DMS 273 (cell line): Measurements from ENCODE around the gene SRP54.
"Not testable (repeated sequence)": the region's sequence is repeated elsewhere in the genome, so short reads cannot be mapped to it uniquely, and the experiment has no call there.

Experiments
- DNase-seq: peaks from one replicate; lab custom pipeline; 2025; ENCODE audit not compliant: unreplicated experiment; lab: John Stamatoyannopoulos, UW

SRP54 gene

DNA sequence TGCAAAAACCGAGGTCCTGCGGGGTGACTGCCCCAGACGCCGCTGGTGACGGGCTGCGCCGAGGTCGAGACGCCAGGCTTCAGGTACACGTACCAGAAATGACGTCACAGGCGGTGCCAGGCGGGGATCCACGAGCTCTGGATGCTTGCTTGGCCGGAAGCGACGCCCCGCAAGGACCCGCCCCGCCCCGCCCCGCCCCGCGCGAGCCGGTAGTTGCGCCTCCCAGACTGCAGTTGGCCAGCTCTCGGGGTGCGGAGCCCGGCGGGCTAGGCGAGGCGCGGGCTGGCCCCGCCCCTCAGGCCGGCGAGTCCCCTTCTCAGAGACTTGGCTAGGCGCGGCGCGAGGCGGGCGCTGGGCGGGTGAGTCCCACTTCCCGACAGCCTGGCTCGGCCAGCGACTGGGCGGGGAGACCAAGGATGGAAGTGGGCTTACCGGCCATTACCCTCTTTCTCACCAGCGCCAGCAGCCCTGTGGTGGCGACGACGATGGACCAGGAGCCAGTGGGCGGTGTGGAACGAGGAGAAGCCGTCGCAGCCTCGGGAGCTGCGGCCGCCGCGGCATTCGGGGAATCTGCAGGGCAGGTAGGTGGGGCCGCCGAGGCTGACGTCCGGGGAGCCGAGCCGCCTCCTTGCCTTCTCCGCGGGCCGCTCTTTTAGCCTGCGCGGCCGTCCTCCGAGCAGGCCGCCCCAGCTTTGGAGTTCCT lies 63.4 kb downstream of the SRP54 start, which contains the start of gene FAM177A1:
Gene FAM177A1 (plus strand): TSS at position 225 of the 703 bp plus-strand sequence. CDS start 192 bp downstream, at position 417.
- DNase-seq: peak; percentile 98

DNA sequence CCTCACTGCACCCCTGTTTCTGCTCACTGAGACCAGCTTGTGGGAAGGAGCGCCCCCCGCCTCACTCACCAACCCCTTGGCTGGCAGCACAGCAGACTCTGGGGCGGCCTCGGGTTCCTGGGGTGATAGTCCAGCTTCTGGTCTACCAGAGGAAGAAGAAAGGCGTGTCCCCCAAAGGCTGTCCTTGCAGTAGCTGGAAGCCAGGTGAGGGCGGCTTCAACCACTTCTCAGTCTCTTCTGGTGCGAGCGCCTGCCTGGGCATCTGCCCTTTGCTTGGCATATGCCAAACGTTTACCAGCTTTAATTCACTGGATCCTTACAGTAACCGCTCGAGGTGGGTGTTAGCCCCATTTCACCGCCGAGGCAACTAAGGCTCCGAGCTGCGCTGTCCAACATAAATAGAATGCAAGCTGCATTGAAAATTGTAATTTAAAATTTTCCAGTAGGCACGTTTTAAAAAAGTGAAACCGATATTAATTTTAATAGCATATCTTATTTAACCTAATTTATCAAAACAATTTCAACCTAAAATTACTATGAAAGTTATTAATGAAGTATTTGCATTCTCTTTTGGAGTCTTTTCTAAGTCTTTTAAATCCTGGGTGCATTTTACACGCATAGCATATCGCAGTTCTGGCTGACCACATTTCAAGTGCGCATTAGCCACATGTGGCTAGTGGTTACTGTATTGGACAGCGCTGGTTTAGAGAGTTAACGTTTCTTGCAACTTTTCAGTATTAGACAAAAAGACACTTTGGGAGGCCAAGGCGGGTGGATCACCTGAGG lies 64.2 kb downstream of the SRP54 start:
- peak; percentile 79 for DNase-seq

DNA sequence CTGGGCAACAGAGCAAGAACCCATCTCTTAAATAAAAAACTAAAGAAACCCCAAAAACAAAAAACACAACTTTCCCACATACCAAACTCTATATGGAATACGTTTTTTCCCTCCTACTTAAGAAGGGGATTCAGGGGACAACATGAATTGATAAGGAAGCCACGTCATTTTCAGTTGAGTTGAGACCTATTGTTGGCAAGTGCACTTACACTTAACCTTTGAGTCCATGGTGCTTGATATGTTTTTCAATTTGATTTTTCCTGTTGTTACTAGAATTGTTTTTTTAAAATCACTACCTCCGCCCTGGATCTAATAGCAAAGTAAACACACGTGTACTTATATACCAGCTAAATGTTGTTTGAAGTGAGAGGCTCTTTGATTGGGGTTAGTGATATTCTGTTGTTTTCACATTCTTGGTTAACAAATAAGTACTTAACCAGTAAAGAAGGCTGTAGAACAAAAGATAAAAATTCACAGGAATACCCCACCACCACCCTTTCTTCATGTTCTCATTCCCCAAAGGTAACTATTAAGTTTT lies 65.3 kb downstream of the SRP54 start:
- DNase-seq: no peak

DNA sequence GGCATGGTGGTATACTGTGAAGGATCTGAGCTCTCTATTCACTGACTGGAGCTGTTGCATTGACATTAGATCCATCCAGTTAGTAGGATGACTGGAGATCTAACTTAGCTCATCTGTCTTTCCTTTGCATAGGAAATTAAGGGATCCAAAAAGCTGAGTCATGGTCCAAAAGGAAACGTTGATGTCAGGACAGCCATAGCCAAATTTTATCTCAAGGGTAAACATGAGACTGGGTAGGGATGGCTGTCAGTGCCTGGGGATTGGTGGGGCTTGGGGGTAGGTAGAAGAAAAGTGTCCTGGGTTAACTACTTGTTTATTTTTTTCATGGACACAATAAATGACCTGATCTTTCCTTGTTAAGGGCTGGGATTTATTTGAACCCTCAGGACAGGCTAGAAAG lies 67.9 kb downstream of the SRP54 start:
- DNase-seq: peak; percentile 35

DNA sequence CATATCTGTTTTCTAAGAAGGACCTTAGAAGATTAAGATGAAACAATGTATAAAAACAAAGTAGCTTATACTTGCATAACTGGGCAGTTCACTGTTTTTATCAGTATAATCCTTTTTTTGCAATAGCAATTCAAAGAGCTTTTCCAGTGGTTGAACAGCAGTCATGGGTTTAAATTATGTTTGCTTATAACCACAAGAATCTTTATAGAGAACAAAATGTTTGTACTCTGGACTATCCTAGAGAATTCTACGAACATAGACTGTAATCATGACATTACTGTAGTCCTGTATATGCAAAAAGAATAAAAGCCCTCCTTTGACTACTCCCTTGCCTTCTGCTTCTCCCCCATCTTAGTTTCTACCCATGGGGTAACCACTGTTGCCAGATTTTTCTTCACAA lies 69.0 kb downstream of the SRP54 start:
- no peak for DNase-seq

DNA sequence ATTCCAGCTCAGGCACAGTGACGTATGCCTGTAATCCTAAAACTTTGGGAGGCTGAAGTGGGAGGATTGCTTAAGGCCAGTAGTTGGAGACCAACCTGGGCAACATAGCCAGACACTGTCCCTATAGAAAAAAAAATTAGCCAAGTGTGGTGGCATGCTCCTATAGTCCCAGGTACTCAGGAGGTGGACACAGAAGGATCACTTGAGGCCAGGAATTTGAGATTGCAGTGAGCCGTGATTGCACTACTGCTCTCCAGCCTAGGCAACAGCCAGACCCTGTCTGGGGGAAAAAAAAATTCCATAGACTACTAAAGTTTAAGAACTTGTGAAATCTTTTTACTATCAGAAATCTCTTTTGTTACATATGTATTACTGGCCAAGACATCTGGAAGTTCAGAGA lies 69.8 kb downstream of the SRP54 start:
- no peak for DNase-seq

DNA sequence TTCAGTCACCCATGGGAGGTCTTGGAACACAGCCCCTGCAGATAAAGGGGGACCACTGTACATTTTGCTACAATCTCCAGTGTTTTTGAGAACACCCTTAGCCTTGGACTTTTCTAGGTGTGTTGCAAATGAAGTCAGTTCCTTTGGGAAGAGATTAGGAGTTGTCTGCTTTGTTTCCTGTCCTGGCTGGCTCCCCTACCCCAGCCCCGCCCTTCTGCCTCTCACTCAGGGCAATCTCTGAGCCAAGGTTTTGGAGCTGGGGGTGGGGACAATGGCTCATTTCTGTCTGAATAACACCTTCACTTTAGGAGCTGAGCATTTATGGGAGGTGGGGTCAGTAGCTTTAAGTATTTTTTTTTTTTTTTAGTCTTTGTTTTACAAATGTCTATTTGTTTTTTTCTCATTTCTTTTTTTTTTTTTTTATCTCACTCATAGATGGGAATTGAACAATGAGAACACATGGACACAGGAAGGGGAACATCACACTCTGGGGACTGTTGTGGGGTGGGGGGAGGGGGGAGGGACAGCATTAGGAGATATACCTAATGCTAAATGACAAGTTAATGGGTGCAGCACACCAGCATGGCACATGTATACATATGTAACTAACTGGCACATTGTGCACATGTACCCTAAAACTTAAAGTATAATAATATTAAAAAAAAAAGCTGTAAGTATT lies 78.5 kb downstream of the SRP54 start:
- not testable (repeated sequence) for DNase-seq

DNA sequence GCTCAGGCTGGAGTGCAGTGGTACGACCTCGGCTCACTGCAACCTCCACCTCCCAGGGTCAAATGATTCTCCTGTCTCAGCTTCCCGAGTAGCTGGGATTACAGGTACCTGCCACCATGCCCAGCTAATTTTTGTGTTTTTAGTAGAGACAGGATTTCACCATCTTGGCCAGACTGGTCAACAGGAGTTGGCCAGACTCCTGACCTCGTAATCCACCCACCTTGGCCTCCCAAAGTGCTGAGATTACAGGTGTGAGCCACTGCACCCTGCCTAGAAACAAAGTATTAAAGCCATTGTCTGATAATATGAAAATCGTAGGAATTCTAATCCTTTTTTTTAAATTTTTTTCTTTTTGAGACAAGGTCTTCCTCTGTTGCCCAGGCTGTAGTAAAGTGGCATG lies 82.9 kb downstream of the SRP54 start:
- DNase-seq: not testable (repeated sequence)

DNA sequence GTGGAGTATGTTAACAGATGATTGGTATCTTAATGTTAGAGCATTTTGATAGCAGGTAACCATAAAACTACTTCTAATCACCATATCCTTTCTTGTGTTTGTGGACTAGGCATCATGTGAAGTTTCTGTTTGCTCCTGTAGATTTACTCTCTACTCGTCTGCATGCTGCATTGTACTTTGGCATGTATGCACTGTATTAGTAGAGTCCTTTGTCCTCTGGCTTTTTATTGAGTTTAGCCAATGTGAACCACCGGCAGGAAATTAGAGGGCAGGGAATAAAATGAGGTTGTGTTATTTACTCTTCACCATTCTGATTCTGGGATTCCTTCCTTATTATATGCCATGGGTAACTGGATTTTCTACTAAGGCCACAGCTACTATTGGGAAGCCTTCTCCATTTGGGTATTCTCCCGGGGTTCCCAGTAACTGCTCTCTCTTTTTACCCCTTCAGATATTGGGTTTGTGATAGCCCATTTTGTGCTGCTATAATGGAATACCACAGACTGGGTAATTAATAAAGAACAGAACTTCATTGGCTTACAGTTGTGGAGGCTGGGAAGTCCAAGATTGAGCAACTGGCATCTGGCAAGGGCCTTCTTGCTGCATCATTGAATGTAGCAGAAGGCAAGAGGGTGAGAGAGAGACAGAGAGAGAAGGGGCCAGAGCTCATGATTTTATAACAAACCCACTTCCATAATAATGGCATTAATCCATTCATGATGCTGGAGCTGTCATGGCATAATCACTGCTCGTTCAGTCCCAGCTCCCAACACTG lies 85.6 kb downstream of the SRP54 start:
- no peak for DNase-seq

DNA sequence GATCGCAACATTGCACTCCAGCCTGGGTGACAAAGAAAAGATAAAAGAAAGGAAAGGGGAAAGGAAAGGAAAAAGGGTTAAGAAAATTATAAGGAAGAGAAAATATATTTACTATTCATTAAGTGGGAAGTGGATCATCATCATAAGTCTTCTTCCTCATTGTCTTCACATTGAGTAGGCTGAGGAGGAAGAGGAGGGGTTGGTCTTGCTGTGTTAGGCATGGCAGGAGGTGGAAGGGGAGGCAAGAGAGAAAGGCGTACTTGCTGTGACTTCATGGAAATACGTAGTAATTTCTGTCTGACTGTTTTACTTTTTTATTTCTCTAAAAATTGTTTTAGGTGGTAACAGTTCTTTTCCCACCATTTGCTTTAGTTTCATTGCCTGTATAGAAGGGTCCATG lies 89.4 kb downstream of the SRP54 start:
- DNase-seq: no peak

DNA sequence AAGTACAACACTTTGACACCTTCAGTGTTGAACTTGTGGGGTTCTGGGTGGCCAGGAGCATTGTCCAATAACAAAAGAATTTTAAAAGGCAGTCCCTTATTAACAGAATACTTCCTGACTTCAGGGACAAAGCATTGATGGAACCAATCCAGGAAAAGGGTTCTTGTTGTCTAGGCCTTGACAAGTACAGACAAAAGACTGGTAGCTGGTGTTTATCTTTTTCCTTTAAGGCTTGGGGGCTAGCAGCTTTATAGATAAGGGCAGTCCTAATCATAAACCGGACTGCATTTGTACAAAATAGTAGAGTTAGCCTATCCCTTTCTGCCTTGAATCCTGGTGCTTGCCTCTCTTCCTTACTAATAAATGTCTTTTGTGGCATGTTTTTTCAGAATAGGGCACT lies 90.7 kb downstream of the SRP54 start:
- no peak for DNase-seq

DNA sequence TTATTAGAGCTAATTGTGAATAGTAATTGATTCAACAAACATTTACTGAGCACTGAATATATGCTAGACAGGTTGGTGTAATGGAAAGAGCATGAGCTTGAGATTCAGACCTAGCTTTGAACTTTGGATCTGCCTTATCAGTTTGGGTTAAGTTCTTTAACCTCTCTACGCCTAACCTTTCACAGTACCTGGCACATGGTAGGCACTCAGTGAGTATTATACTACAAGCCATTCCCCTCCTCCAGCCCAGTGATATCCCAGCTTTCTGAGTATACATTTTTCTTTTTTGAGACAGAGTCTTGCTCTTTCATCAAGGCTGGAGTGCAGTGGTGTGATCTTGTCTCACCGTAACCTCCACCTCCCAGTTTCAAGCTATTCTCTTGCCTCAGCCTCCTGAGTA lies 95.3 kb downstream of the SRP54 start:
- no peak for DNase-seq
